Mesothelial cell of epicardium (in vitro differentiated cells): ENCODE results near the gene WASHC1. TPM values are rescaled to one million over a fixed set of nuclear protein-coding genes. Genes with fewer than 3 reads are reported as not detected.

Source experiments
- total RNA-seq: library from RNA; stranded (reverse); gene quantifications from 3 replicates; pipeline ENCODE4 v1.2.1, GENCODE V29; 2021

Gene WASHC1
- total RNA-seq, 1 donor from 2014 or later: 26.4 TPM

Other genes starting within 250 kb of the WASHC1 start
- gene FOXD4, start 89.0 kb upstream of the WASHC1 start, total RNA-seq: 0.35 to 0.67 TPM (median 0.38 TPM) in 3 replicates
- 35.4 to 38.0 TPM (median 37.4 TPM) in 3 replicates for gene ZNG1A, start 149.6 kb upstream of the WASHC1 start, total RNA-seq
- 8.8 to 10.0 TPM (median 8.9 TPM) in 3 replicates for gene DOCK8, start 185.4 kb upstream of the WASHC1 start, total RNA-seq